ENCODE measurements around the gene UTP3. TPM values are rescaled to one million over a fixed set of nuclear protein-coding genes. Genes with fewer than 3 reads are reported as not detected.
A peak's percentile ranks its signal among the peaks of the same experiment; 100 is the strongest.
"Not testable (repeated sequence)": the region's sequence is repeated elsewhere in the genome, so short reads cannot be mapped to it uniquely, and the experiment has no call there.

The UTP3 gene
- total RNA-seq, 1 donor from 2014 or later, result 26.4 TPM

- no peaks in the 10 kb centered on the region for H3K36me3 Mint-ChIP-seq
- peaks cover 7% of the 10 kb centered on the region for H3K27me3 Mint-ChIP-seq
- no peaks in the 10 kb centered on the region for H3K4me1 Mint-ChIP-seq (ENCODE audit: unreplicated experiment)
- no peak for TF ChIP-seq CTCF (conservative IDR thresholded peaks at IDR 0.05)
- no peak overlapping the region for H3K27ac Mint-ChIP-seq
- no peak for DNase-seq (ENCODE audit: extremely low spot score, unreplicated experiment)
- no peak overlapping the region for H3K4me3 Mint-ChIP-seq
- no peaks in the 10 kb centered on the region for H3K9me3 Mint-ChIP-seq
These were observed 9.8 kb upstream of the UTP3 start for GRCh38 chr4:70678383-70678999.

DNA sequence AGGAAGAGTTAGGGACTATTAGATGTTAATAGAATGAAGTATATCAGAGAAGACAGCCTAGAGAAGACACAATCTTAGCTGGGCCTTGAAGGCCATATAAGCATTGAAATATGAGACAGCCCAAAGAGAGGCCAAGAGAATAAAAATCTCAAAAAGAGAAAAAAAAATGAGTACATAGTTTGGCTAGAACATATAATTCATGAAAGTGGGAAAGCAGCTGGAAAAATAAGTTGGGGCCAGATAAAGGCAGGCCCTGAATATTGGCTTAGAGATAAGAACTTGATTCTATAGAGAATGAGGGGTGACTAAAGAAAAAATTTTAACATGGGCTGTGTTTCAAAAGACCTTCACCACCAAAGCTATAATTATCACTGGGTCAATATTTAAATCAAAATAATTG is 7.4 kb upstream of the UTP3 start:
- Mint-ChIP-seq H3K4me3 (no peak overlapping the region), H3K9me3 (no peaks in the 10 kb centered on the region), H3K36me3 (no peaks in the 10 kb centered on the region), H3K4me1 (ENCODE audit: unreplicated experiment) (no peaks in the 10 kb centered on the region), H3K27me3 (peaks cover 4% of the 10 kb centered on the region), H3K27ac (no peak overlapping the region)
- no peak for DNase-seq (ENCODE audit: extremely low spot score, unreplicated experiment)
- no peak for TF ChIP-seq CTCF (conservative IDR thresholded peaks at IDR 0.05)

DNA sequence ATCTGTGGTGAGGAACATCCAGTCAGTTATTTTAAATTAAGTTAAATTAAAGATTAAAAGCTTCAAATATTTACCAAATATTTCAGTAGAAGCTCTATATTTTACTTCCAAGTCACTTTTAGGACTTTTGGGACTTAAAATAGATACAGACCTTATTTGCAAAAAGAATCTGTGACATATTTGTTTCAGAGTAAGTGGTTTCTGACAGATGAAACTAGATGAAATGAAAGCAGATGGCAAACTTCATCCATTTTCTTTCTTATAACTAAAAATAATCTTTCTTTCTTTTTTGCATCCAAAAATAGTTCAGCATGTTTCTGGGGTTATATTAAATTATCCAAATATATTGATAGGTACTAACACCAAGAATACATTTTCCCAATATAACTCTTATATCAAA is 6.6 kb upstream of the UTP3 start:
- no peak for DNase-seq (ENCODE audit: extremely low spot score, unreplicated experiment)
- H3K27ac Mint-ChIP-seq, result no peak overlapping the region
- no peak overlapping the region for H3K4me3 Mint-ChIP-seq
- TF ChIP-seq CTCF (conservative IDR thresholded peaks at IDR 0.05), result no peak
- no peaks in the 10 kb centered on the region for H3K9me3 Mint-ChIP-seq
- H3K4me1 Mint-ChIP-seq (ENCODE audit: unreplicated experiment), result no peaks in the 10 kb centered on the region
- H3K36me3 Mint-ChIP-seq, result no peaks in the 10 kb centered on the region
- peaks cover 4% of the 10 kb centered on the region for H3K27me3 Mint-ChIP-seq

GRCh38 chr4:70682142-70682541 is 6.2 kb upstream of the UTP3 start:
- H3K4me1 Mint-ChIP-seq (ENCODE audit: unreplicated experiment); H3K36me3 Mint-ChIP-seq; DNase-seq (ENCODE audit: extremely low spot score, unreplicated experiment); H3K4me3 Mint-ChIP-seq; H3K27ac Mint-ChIP-seq; H3K27me3 Mint-ChIP-seq; H3K9me3 Mint-ChIP-seq: not testable (repeated sequence)

GRCh38 chr4:70687392-70687791 is 940 bp upstream of the UTP3 start:
- peak overlapping the region; percentile 97 for H3K27ac Mint-ChIP-seq
- peak overlapping the region; percentile 95 for H3K4me3 Mint-ChIP-seq
- H3K9me3 Mint-ChIP-seq, result no peaks in the 10 kb centered on the region
- H3K36me3 Mint-ChIP-seq, result peaks cover 12% of the 10 kb centered on the region
- DNase-seq (ENCODE audit: extremely low spot score, unreplicated experiment), result no peak
- H3K27me3 Mint-ChIP-seq, result no peaks in the 10 kb centered on the region
- H3K4me1 Mint-ChIP-seq (ENCODE audit: unreplicated experiment), result peaks cover 25% of the 10 kb centered on the region
- no peak for TF ChIP-seq CTCF (conservative IDR thresholded peaks at IDR 0.05)

- H3K4me3 Mint-ChIP-seq, result peak overlapping the region; percentile 95
- TF ChIP-seq CTCF (conservative IDR thresholded peaks at IDR 0.05), result no peak
- peak overlapping the region; percentile 97 for H3K27ac Mint-ChIP-seq
- H3K4me1 Mint-ChIP-seq (ENCODE audit: unreplicated experiment), result peaks cover 25% of the 10 kb centered on the region
- H3K27me3 Mint-ChIP-seq, result no peaks in the 10 kb centered on the region
- no peaks in the 10 kb centered on the region for H3K9me3 Mint-ChIP-seq
- peaks cover 12% of the 10 kb centered on the region for H3K36me3 Mint-ChIP-seq
- DNase-seq (ENCODE audit: extremely low spot score, unreplicated experiment), result no peak
These were observed 481 bp downstream of the UTP3 start for GRCh38 chr4:70688795-70689231.

All from type B pancreatic cell (in vitro differentiated cells).